A549 (cell line): ENCODE results near the gene KCNQ1. TPM values are rescaled to one million over a fixed set of nuclear protein-coding genes. Genes with fewer than 3 reads are reported as not detected.

Experiments used
- ATAC-seq, 2 experiments: fragments of 200-7000 bp in 1 of 2; fragments of >200 bp in 1 of 2; cut with Nextera tagmentation in 1 of 2; cut with Tn5 transposase in 1 of 2; 3 replicates each; pipeline versions ENCODE4 v1.8.0 to v1.9.1; 2018 to 2020; ENCODE audit warnings: mild to moderate bottlenecking in 1 of 2, moderate library complexity in 1 of 2
- CTCF ChIA-PET: fragments of 300-600 bp; sonication (Branson Sonifier 250); formaldehyde crosslinking; extraction: SDS; loops from one replicate; lab custom pipeline; 2021; ENCODE audit warnings: antibody characterized with exemption, inconsistent platforms; lab: Yijun Ruan, JAX
- POLR2A ChIA-PET: fragments of 350-600 bp; formaldehyde crosslinking; extraction: SDS; loops from one replicate; lab custom pipeline; 2021; ENCODE audit warnings: antibody characterized with exemption, inconsistent platforms; lab: Yijun Ruan, JAX
- DNase-seq, 2 experiments: peaks; one replicate each; pipeline versions ENCODE4 v3.0.0 to v3.0.0-alpha.2; 2011 to 2016; ENCODE audit warnings: low read depth in 1 of 2, low spot score in 1 of 2
- FAIRE-seq: peaks from 2 replicates; lab custom pipeline; 2011; peaks lifted over from hg19 to GRCh38; lab: Jason Lieb, UNC
- H3K27ac ChIP-seq, 2 experiments: fragments of >200 bp; sonication (Bioruptor Twin); formaldehyde crosslinking; 3 replicates each; pipeline ENCODE4 v1.5.1; 2016 to 2017
- H3K4me1 ChIP-seq: fragments of >200 bp; sonication (Bioruptor Twin); formaldehyde crosslinking; 3 replicates; pipeline ENCODE4 v1.6.1; 2016
- H3K4me2 ChIP-seq: fragments of >200 bp; sonication (Bioruptor Twin); formaldehyde crosslinking; 3 replicates; pipeline ENCODE4 v1.6.1; 2016
- H3K4me3 ChIP-seq: fragments of >200 bp; sonication (Bioruptor Twin); formaldehyde crosslinking; 3 replicates; pipeline ENCODE4 v1.5.1; 2016
- H3K9me3 ChIP-seq: fragments of >200 bp; sonication (Bioruptor Twin); formaldehyde crosslinking; 3 replicates; pipeline ENCODE4 v1.6.1; 2016
- CBX2 ChIP-seq: fragments of 200-600 bp; sonication (generic); IDR thresholded peaks from 2 replicates; pipeline ENCODE4 v1.6.1; 2016; ENCODE audit warnings: low read depth, mild to moderate bottlenecking, borderline replicate concordance
- CBX8 ChIP-seq: fragments of 200-600 bp; sonication (generic); IDR thresholded peaks from 2 replicates; pipeline ENCODE4 v1.6.1; 2016
- CHD2 ChIP-seq: fragments of 150-350 bp; IDR thresholded peaks from 2 replicates; pipeline ENCODE4 v1.6.1; 2014; ENCODE audit warnings: low read length; ENCODE audit not compliant: partially characterized antibody
- CTCF ChIP-seq: fragments of >200 bp; sonication (Bioruptor Twin); formaldehyde crosslinking; IDR thresholded peaks from 3 replicates; pipeline ENCODE4 v1.5.1; 2016
- HOXB13 ChIP-seq: fragments of 250-450 bp; sonication (Bioruptor Pico); IDR thresholded peaks from 2 replicates; pipeline ENCODE4 v1.5.0; 2020; ENCODE audit warnings: low read depth, mild to moderate bottlenecking, moderate library complexity
- KDM5A ChIP-seq: fragments of 200-600 bp; sonication (generic); IDR thresholded peaks from 2 replicates; pipeline ENCODE4 v1.6.1; 2016; ENCODE audit warnings: antibody characterized with exemption, mild to moderate bottlenecking
- NFE2L2 ChIP-seq: fragments of 150-350 bp; conservative IDR thresholded peaks from 2 replicates; pipeline ENCODE4 v1.6.1; 2014; ENCODE audit warnings: low read length
- NR3C1 ChIP-seq: fragments of >200 bp; sonication (Bioruptor Twin); formaldehyde crosslinking; IDR thresholded peaks from 3 replicates; pipeline ENCODE4 v1.6.1; 2017
- POLR2AphosphoS2 ChIP-seq: conservative IDR thresholded peaks from 2 replicates; pipeline ENCODE4 v1.6.1; 2012; ENCODE audit warnings: low read length, improper control_type of control experiment, inconsistent platforms
- RFX5 ChIP-seq: fragments of 450-650 bp; IDR thresholded peaks from 2 replicates; pipeline ENCODE4 v1.7.1; 2014; ENCODE audit warnings: antibody characterized with exemption, mild to moderate bottlenecking, moderate library complexity
- SMC3 ChIP-seq: fragments of >200 bp; sonication (Bioruptor Twin); formaldehyde crosslinking; IDR thresholded peaks from 3 replicates; pipeline ENCODE4 v1.6.1; 2018; ENCODE audit warnings: inconsistent platforms
- SREBF2 ChIP-seq: fragments of 450-650 bp; IDR thresholded peaks from 2 replicates; pipeline ENCODE4 v1.6.1; 2014; ENCODE audit warnings: mild to moderate bottlenecking, moderate library complexity
- USF2 ChIP-seq: fragments of 450-650 bp; IDR thresholded peaks from 2 replicates; pipeline ENCODE4 v1.6.1; 2014; ENCODE audit warnings: antibody characterized with exemption
- ZFP36 ChIP-seq: fragments of 450-650 bp; IDR thresholded peaks from 2 replicates; pipeline ENCODE4 v1.6.1; 2014; ENCODE audit warnings: borderline replicate concordance; ENCODE audit not compliant: partially characterized antibody
- WGBS: methylation state at CpG from one replicate; pipeline ENCODE4 v1.1.6; 2017; ENCODE audit errors: missing lambda C conversion rate; 5-methylcytosine and 5-hydroxymethylcytosine counted together
- polyA plus RNA-seq, 4 experiments: library from polyadenylated mRNA; depleted of rRNA in 3 of 4; stranded (reverse); fragments of >200 nt; fragmentation: RNase III in 1 of 4; extraction: RNeasy Plus Mini Kit Qiagen cat#74134 plus additional on column Dnase treatment in 1 of 4; gene quantifications; 2 replicates in 3 of 4; 3 replicates in 1 of 4; pipeline ENCODE4 v1.2.3, GENCODE V29; 2011 to 2017
- TF ChIP-seq, protein P1 (sequence below): fragments of >200 bp; sonication (Bioruptor Twin); formaldehyde crosslinking; IDR thresholded peaks from 3 replicates; pipeline ENCODE4 v1.6.1; 2016
- TF ChIP-seq, protein P2 (sequence below): fragments of 250-450 bp; sonication (Bioruptor Pico); IDR thresholded peaks from 2 replicates; pipeline ENCODE4 v1.5.0; 2021; ENCODE audit warnings: mild to moderate bottlenecking, moderate library complexity, borderline replicate concordance

KCNQ1 gene
- polyA plus RNA-seq, 2 of the 4 experiments (the other 2 are of a cell fraction), result 0.14 to 0.17 TPM

DNA sequence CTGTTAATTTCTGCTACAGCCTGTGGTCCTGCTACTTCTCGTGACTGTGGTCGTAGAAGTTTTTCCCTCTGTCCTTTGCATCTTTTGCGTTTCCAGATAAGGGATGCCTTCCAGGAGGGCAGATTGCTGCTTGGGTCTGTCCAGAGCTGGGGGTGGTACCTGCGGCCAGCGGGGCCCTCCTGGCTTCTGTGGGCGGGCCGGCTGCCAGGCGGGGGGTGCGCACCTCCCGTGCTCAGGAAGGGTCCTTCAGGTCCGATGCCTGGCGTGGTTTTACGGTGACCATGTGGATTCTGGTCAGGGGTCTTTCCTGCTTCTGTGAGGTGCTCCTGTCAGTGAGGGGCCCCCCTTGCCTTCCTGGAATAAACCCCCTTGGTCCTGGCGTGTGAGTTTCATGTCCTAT lies 84.8 kb downstream of the KCNQ1 start:
- no peak for ATAC-seq
- TF ChIP-seq CHD2 (no peak), CBX8 (no peak), USF2 (no peak), ZFP36 (no peak), CTCF (no peak), NR3C1 (no peak)
- TF ChIP-seq, all 56 proteins: peak for 0
- no peak for FAIRE-seq

DNA sequence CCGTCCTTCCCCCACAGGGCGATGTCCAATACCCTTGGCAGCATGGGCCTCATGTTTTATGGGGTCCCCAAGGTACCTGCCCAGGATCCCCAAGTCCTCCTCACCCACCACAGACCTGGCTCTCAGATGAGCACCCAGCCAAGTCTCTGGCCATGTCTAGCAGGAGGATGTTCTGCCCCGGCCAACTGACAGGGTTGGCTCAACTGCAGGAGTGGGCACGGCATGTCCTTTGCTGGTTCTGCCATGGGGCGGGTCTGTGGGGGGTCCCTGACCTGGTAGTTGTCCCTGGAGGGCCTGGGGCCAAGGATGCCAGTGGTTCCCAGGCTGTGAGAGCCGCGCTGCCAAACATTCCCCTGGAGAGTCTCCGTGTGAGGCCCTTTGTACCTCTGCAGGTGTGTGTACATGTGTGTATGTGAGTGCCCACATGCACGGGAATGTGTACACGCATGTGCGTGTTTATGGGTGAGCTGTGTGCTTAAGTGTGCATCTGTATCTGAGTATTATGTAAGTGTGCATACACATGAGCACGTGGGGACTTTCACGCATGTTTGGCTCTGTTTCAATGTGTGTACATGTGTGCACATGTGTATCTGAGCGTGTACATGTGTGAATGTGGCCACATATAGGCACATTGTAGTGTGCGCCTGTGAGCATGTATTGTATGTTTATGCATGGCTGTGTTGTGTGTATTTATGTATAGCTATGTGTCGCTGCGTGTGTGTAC lies 85.5 kb downstream of the KCNQ1 start:
- no peak overlapping the region for H3K27ac ChIP-seq
- FAIRE-seq (no peak), DNase-seq (no peak), ATAC-seq (no peak)
- H3K4me3 ChIP-seq, result no peak overlapping the region
- ChIA-PET CTCF (interaction anchor here (0.9 to 20.1 kb wide), 45 partner anchors 8 to 877 kb away, joined by 3 to 1059 read pairs (median 18); partner anchors contain the start of genes C11orf21, CDKN1C, PHLDA2 and TH), POLR2A (no interaction called here)
- H3K4me1 ChIP-seq, result no peaks in the 10 kb centered on the region
- no peaks in the 10 kb centered on the region for H3K9me3 ChIP-seq
- TF ChIP-seq ZFP36 (no peak), CBX2 (no peak), CBX8 (no peak), KDM5A (no peak), NFE2L2 (no peak), SMC3 (no peak), POLR2AphosphoS2 (no peak), CTCF (no peak), SREBF2 (no peak), CHD2 (no peak), HOXB13 (no peak), RFX5 (no peak)
- TF ChIP-seq, protein P1, sequence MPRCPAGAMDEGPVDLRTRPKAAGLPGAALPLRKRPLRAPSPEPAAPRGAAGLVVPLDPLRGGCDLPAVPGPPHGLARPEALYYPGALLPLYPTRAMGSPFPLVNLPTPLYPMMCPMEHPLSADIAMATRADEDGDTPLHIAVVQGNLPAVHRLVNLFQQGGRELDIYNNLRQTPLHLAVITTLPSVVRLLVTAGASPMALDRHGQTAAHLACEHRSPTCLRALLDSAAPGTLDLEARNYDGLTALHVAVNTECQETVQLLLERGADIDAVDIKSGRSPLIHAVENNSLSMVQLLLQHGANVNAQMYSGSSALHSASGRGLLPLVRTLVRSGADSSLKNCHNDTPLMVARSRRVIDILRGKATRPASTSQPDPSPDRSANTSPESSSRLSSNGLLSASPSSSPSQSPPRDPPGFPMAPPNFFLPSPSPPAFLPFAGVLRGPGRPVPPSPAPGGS, result no peak
- TF ChIP-seq, protein P2, sequence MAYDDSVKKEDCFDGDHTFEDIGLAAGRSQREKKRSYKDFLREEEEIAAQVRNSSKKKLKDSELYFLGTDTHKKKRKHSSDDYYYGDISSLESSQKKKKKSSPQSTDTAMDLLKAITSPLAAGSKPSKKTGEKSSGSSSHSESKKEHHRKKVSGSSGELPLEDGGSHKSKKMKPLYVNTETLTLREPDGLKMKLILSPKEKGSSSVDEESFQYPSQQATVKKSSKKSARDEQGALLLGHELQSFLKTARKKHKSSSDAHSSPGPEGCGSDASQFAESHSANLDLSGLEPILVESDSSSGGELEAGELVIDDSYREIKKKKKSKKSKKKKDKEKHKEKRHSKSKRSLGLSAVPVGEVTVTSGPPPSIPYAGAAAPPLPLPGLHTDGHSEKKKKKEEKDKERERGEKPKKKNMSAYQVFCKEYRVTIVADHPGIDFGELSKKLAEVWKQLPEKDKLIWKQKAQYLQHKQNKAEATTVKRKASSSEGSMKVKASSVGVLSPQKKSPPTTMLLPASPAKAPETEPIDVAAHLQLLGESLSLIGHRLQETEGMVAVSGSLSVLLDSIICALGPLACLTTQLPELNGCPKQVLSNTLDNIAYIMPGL (CRISPR knock-in tag), result no peak
- no peak overlapping the region for H3K4me2 ChIP-seq
- WGBS, result 48% methylated on average over 14 of the region's 17 CpGs

More for the DNA sequence above, 84.8 kb downstream of the KCNQ1 start:
- H3K4me3 ChIP-seq, result no peak overlapping the region
- no peaks in the 10 kb centered on the region for H3K9me3 ChIP-seq
- H3K27ac ChIP-seq, result no peak overlapping the region
- 72% methylated on average over 14 of the region's 14 CpGs for WGBS
- CTCF ChIA-PET, result interaction anchor here (0.6 to 20.1 kb wide), 6 partner anchors 15 to 404 kb away, joined by 3 to 1059 read pairs (median 58); partner anchors contain the start of genes CDKN1C and PHLDA2
- H3K4me1 ChIP-seq, result no peaks in the 10 kb centered on the region
- POLR2A ChIA-PET, result no interaction called here
- DNase-seq, result no peak
- H3K4me2 ChIP-seq, result no peak overlapping the region
